ENCODE data around the gene WDR86.

The WDR86 gene

GRCh38 chr7:151398446-151399304 is 11.2 kb downstream of the WDR86 start:
- ChIA-PET CTCF (interaction anchor here (0.7 to 0.9 kb wide), 2 partner anchors 49 to 1561 kb away, joined by 3 read pairs; partner anchors contain the start of gene ZNF862), POLR2A (interaction anchor here (0.5 kb wide), 1 partner anchor 119 kb away, joined by 7 read pairs; no protein-coding TSS in a partner anchor)
- DNase-seq (ENCODE audit: extremely low spot score): no peak
- TF ChIP-seq CTCF (IDR thresholded peaks at IDR 0.05; ENCODE audit: control extremely low read depth, extremely low read depth, low read depth, missing control alignments): no peak

- ChIA-PET POLR2A (no interaction called here), CTCF (interaction anchor here (1.3 kb wide), 1 partner anchor 30 kb away, joined by 3 read pairs; no protein-coding TSS in a partner anchor)
- DNase-seq (ENCODE audit: extremely low spot score): no peak
- no peak for TF ChIP-seq CTCF (IDR thresholded peaks at IDR 0.05; ENCODE audit: control extremely low read depth, extremely low read depth, low read depth, missing control alignments)
These were observed 12.8 kb downstream of the WDR86 start for GRCh38 chr7:151397026-151397425.

GRCh38 chr7:151396328-151396970 is 13.4 kb downstream of the WDR86 start:
- POLR2A ChIA-PET: no interaction called here
- no peak for TF ChIP-seq CTCF (IDR thresholded peaks at IDR 0.05; ENCODE audit: control extremely low read depth, extremely low read depth, low read depth, missing control alignments)

GRCh38 chr7:151395036-151395367 is 14.8 kb downstream of the WDR86 start:
- CTCF ChIA-PET: no interaction called here
- DNase-seq (ENCODE audit: extremely low spot score): no peak
- POLR2A ChIA-PET: no interaction called here
- TF ChIP-seq CTCF (IDR thresholded peaks at IDR 0.05; ENCODE audit: control extremely low read depth, extremely low read depth, low read depth, missing control alignments): no peak

More at GRCh38 chr7:151396328-151396970, 13.4 kb downstream of the WDR86 start:
- no peak for DNase-seq (ENCODE audit: extremely low spot score)
- CTCF ChIA-PET: interaction anchor here (1.3 kb wide), 1 partner anchor 30 kb away, joined by 3 read pairs; no protein-coding TSS in a partner anchor

GRCh38 chr7:151394076-151395035 is 15.5 kb downstream of the WDR86 start:
- CTCF ChIA-PET: interaction anchor here (1.0 to 1.2 kb wide), 2 partner anchors 54 to 238 kb away, joined by 3 read pairs; no protein-coding TSS in a partner anchor
- no peak for TF ChIP-seq CTCF (IDR thresholded peaks at IDR 0.05; ENCODE audit: control extremely low read depth, extremely low read depth, low read depth, missing control alignments)
- POLR2A ChIA-PET: no interaction called here
- no peak for DNase-seq (ENCODE audit: extremely low spot score)

Data from GM10248 (cell line).